ENCODE results near the gene KLHL40. TPM values are rescaled to one million over a fixed set of nuclear protein-coding genes. Genes with fewer than 3 reads are reported as not detected.
A peak's percentile ranks its signal among the peaks of the same experiment; 100 is the strongest.

KLHL40 gene
- total and polyA plus RNA-seq, 2 donors (not counting 1 experiment from before 2014, with no cell fraction given), result not detected

DNA sequence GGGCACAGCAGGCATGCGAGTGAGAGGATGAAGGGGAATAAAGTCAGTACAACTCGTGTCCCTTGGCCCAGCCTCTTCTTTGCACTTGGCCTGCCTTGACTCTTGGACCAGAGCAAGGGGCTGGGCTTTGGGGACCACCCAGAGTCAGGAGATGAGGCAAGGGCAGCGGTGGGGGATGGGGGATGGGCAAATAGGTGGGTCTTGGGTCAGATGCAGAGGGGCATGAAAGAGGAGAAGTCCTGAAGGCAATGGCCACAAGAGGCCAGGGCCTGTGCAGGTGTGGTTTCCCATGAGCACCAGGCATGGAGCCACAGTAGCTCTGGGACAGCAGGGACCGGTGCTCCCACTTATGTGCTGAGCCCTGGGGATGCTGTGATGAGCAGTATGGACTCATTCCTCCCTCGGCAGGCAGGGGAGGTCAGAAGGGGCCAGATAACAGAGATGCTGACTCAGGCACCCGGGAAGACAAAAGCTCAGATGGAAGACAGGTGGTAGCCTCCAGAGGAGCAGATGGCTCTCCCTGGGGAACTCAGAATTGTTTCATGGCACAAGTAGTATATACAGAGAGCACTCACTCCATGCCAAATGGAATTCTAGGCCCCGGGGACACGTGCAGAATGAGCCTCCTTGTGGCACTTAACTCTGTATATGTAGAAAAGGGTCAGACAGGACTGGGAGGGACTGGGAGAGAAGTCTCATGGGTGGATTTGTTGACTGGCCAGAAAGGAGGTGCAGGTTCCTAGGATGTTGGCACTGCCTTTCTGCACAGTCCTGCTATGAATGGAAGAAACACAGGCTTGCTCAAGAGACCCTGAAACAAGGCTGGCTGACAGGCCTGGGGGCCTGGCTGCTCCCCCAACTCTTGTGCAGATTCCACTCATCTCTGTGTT, 17.6 kb upstream of the KLHL40 start:
- Histone ChIP-seq H3K27me3 (ENCODE audit: control insufficient read depth, insufficient read depth, low read length) (peaks cover 3% of the 10 kb centered on the region), H3K4me3 (replicated peaks in 1 of 4; ENCODE audit: control extremely low read depth in 1 of 4, insufficient read depth in 1 of 4, low read depth in 3 of 4, low read length in 4 of 4) (no peak overlapping the region), H3K4me2 (ENCODE audit: extremely low read depth, insufficient read depth, low read length) (no peak overlapping the region), H3K9me3 (ENCODE audit: control insufficient read depth, insufficient read depth, low read depth, low read length) (no peaks in the 10 kb centered on the region), H4K20me1 (ENCODE audit: control insufficient read depth, extremely low read depth, insufficient read depth, low read length) (no peaks in the 10 kb centered on the region), H3K79me2 (ENCODE audit: control insufficient read depth, insufficient read depth, low read length) (no peaks in the 10 kb centered on the region), H3K9ac (ENCODE audit: insufficient read depth, low read length) (no peak overlapping the region), H3K27ac (ENCODE audit: insufficient read depth, low read length) (no peak overlapping the region), H3K4me1 (ENCODE audit: control insufficient read depth, extremely low read depth, insufficient read depth, low read length) (no peaks in the 10 kb centered on the region), H3K36me3 (ENCODE audit: control insufficient read depth, insufficient read depth, low read length) (no peaks in the 10 kb centered on the region), H2AFZ (ENCODE audit: low read length) (no peak overlapping the region)
- TF ChIP-seq, protein P1, sequence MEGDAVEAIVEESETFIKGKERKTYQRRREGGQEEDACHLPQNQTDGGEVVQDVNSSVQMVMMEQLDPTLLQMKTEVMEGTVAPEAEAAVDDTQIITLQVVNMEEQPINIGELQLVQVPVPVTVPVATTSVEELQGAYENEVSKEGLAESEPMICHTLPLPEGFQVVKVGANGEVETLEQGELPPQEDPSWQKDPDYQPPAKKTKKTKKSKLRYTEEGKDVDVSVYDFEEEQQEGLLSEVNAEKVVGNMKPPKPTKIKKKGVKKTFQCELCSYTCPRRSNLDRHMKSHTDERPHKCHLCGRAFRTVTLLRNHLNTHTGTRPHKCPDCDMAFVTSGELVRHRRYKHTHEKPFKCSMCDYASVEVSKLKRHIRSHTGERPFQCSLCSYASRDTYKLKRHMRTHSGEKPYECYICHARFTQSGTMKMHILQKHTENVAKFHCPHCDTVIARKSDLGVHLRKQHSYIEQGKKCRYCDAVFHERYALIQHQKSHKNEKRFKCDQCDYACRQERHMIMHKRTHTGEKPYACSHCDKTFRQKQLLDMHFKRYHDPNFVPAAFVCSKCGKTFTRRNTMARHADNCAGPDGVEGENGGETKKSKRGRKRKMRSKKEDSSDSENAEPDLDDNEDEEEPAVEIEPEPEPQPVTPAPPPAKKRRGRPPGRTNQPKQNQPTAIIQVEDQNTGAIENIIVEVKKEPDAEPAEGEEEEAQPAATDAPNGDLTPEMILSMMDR (conservative IDR thresholded peaks at IDR 0.05 in 1 of 2, IDR thresholded peaks at IDR 0.05 in 1 of 2; ENCODE audit: low read depth in 1 of 2, low read length in 2 of 2), result no peak
- TF ChIP-seq EZH2 (IDR thresholded peaks at IDR 0.05; ENCODE audit: low read length, missing control alignments), result no peak
- DNase-seq (ENCODE audit: low read depth in 2 of 2), result no peak

DNA sequence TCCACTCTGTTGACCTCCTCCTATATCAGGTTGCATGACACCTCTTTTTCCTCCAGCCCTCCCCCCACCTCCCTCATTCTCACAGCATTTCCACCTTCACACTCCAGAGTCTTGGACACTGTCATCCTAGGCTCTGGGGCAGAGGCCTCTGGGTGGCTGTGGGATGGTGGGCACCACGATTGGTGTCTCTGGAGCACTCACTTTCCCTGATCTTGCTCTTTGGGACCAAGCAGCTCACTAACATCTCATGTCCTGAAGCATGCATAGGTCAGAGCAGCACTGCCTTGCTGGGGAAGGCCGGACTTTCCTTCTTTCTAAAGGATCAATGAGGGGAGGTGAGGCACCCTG, 16.9 kb upstream of the KLHL40 start:
- no peaks in the 10 kb centered on the region for H3K79me2 ChIP-seq (ENCODE audit: control insufficient read depth, insufficient read depth, low read length)
- no peaks in the 10 kb centered on the region for H3K4me1 ChIP-seq (ENCODE audit: control insufficient read depth, extremely low read depth, insufficient read depth, low read length)
- no peak for TF ChIP-seq EZH2 (IDR thresholded peaks at IDR 0.05; ENCODE audit: low read length, missing control alignments)
- TF ChIP-seq, protein P1 (conservative IDR thresholded peaks at IDR 0.05 in 1 of 2, IDR thresholded peaks at IDR 0.05 in 1 of 2; ENCODE audit: low read depth in 1 of 2, low read length in 2 of 2), result no peak
- DNase-seq (ENCODE audit: low read depth in 2 of 2), result no peak
- no peak overlapping the region for H3K4me2 ChIP-seq (ENCODE audit: extremely low read depth, insufficient read depth, low read length)
- no peak overlapping the region for H2AFZ ChIP-seq (ENCODE audit: low read length)
- H3K36me3 ChIP-seq (ENCODE audit: control insufficient read depth, insufficient read depth, low read length), result no peaks in the 10 kb centered on the region
- no peak overlapping the region for H3K4me3 ChIP-seq (replicated peaks in 1 of 4; ENCODE audit: control extremely low read depth in 1 of 4, insufficient read depth in 1 of 4, low read depth in 3 of 4, low read length in 4 of 4)
- H4K20me1 ChIP-seq (ENCODE audit: control insufficient read depth, extremely low read depth, insufficient read depth, low read length), result no peaks in the 10 kb centered on the region
- H3K27ac ChIP-seq (ENCODE audit: insufficient read depth, low read length), result no peak overlapping the region
- no peak overlapping the region for H3K9ac ChIP-seq (ENCODE audit: insufficient read depth, low read length)
- no peaks in the 10 kb centered on the region for H3K9me3 ChIP-seq (ENCODE audit: control insufficient read depth, insufficient read depth, low read depth, low read length)
- peaks cover 3% of the 10 kb centered on the region for H3K27me3 ChIP-seq (ENCODE audit: control insufficient read depth, insufficient read depth, low read length)

DNA sequence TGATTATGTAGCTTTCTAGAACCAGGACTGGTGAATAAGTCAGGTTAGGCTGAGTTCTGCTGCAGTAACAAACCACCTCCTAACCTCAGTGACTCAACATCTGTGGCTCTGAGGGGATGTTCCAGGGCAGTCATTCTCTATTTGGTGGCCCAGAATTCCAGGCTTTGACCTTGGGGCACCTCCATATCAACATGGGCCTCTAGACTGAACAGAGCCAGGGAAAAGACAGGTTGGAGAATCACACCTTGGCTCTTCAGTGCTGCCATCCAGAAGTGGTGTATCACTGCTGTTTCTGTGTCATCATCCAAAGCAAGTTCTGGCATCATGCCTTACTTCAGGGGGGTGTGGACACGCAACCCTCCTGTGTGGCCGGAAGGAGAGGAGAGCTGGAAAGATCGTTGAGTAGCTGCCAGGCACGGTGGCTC, 16.5 kb upstream of the KLHL40 start:
- no peak overlapping the region for H3K4me3 ChIP-seq (replicated peaks in 1 of 4; ENCODE audit: control extremely low read depth in 1 of 4, insufficient read depth in 1 of 4, low read depth in 3 of 4, low read length in 4 of 4)

More for the DNA sequence above, 16.5 kb upstream of the KLHL40 start:
- Histone ChIP-seq H4K20me1 (ENCODE audit: control insufficient read depth, extremely low read depth, insufficient read depth, low read length) (no peaks in the 10 kb centered on the region), H3K4me1 (ENCODE audit: control insufficient read depth, extremely low read depth, insufficient read depth, low read length) (no peaks in the 10 kb centered on the region), H3K27ac (ENCODE audit: insufficient read depth, low read length) (no peak overlapping the region), H3K9me3 (ENCODE audit: control insufficient read depth, insufficient read depth, low read depth, low read length) (no peaks in the 10 kb centered on the region), H3K9ac (ENCODE audit: insufficient read depth, low read length) (no peak overlapping the region), H3K36me3 (ENCODE audit: control insufficient read depth, insufficient read depth, low read length) (no peaks in the 10 kb centered on the region), H3K79me2 (ENCODE audit: control insufficient read depth, insufficient read depth, low read length) (no peaks in the 10 kb centered on the region), H3K4me2 (ENCODE audit: extremely low read depth, insufficient read depth, low read length) (no peak overlapping the region), H3K27me3 (ENCODE audit: control insufficient read depth, insufficient read depth, low read length) (peaks cover 3% of the 10 kb centered on the region), H2AFZ (ENCODE audit: low read length) (no peak overlapping the region)
- no peak for TF ChIP-seq EZH2 (IDR thresholded peaks at IDR 0.05; ENCODE audit: low read length, missing control alignments)
- TF ChIP-seq, protein P1 (conservative IDR thresholded peaks at IDR 0.05 in 1 of 2, IDR thresholded peaks at IDR 0.05 in 1 of 2; ENCODE audit: low read depth in 1 of 2, low read length in 2 of 2), result no peak
- peak in 1 of 2 donors; percentile 21 for DNase-seq (ENCODE audit: low read depth in 2 of 2)

All from fibroblast of lung (primary cell).